K562 (cell line): ENCODE results near the gene PRRC2A. TPM values are rescaled to one million over a fixed set of nuclear protein-coding genes. Genes with fewer than 3 reads are reported as not detected.

Experiments
- ETS1 ChIP-seq: conservative IDR thresholded peaks from 2 replicates; pipeline ENCODE4 v1.6.1; 2011; ENCODE audit warnings: low read depth, mild to moderate bottlenecking, low read length; ENCODE audit not compliant: control insufficient read depth
- FOXO4 ChIP-seq: fragments of 450-650 bp; formaldehyde crosslinking; IDR thresholded peaks from 2 replicates; pipeline ENCODE4 v1.4.0; 2020; ENCODE audit warnings: mild to moderate bottlenecking, moderate library complexity
- GTF2E2 ChIP-seq: fragments of 200-800 bp; sonication (Bioruptor generic); IDR thresholded peaks from 2 replicates; pipeline ENCODE4 v1.6.1; 2016; ENCODE audit warnings: missing genetic modification characterization, missing compliant biosample characterization
- PRDM10 ChIP-seq: fragments of 450-650 bp; IDR thresholded peaks from 2 replicates; pipeline ENCODE4 v1.6.1; 2018; ENCODE audit not compliant: partially characterized antibody
- SP1 ChIP-seq: sonication (generic); formaldehyde crosslinking; IDR thresholded peaks from 2 replicates; pipeline ENCODE4 v1.8.1; 2022; ENCODE audit warnings: mild to moderate bottlenecking, missing genetic modification reagents
- STAT6 ChIP-seq: sonication (generic); formaldehyde crosslinking; IDR thresholded peaks from 2 replicates; pipeline ENCODE4 v1.8.1; 2023; ENCODE audit warnings: mild to moderate bottlenecking, missing genetic modification reagents
- U2AF2 ChIP-seq: fragments of 200-400 bp; formaldehyde crosslinking; optimal IDR thresholded peaks from 2 replicates; pipeline ENCODE3; 2017; ENCODE audit warnings: low read depth, mild to moderate bottlenecking, low read length
- ZBTB5 ChIP-seq: fragments of 450-650 bp; IDR thresholded peaks from 2 replicates; pipeline ENCODE4 v1.6.1; 2017; ENCODE audit warnings: antibody characterized with exemption
- ZNF449 ChIP-seq: fragments of 250-450 bp; sonication (Bioruptor Pico); IDR thresholded peaks from 2 replicates; pipeline ENCODE4 v1.8.0; 2022; ENCODE audit warnings: moderate library complexity, mild to moderate bottlenecking, inconsistent platforms
- polyA plus RNA-seq, 8 experiments: library from polyadenylated mRNA; depleted of rRNA in 4 of 8; stranded (reverse) in 5 of 8; unstranded in 3 of 8; fragments of >200 nt; fragmentation: Nextera tagmentation in 2 of 8; fragmentation: Illumina TruSeq in 1 of 8; extraction: Ambion mirVana in 2 of 8; extraction: Trizol in 1 of 8; gene quantifications; 2 replicates each; pipeline versions ENCODE4 v1.2.1 to v1.2.3, GENCODE V29; 2011 to 2014; ENCODE audit warnings: inconsistent platforms in 1 of 8, missing spikeins in 1 of 8
- total RNA-seq, 7 experiments: library from RNA; depleted of rRNA in 6 of 7; stranded (reverse); fragments of >200 nt in 6 of 7; fragmentation: Illumina TruSeq in 2 of 7; extraction: Trizol in 2 of 7; gene quantifications; 2 replicates each; pipeline versions ENCODE4 v1.2.1 to v1.2.3, GENCODE V29; 2011 to 2021; ENCODE audit warnings: low replicate concordance in 1 of 7

Gene PRRC2A
- total and polyA plus RNA-seq, 9 of the 15 experiments (the other 6 are each of a cell fraction or from before 2014, with no cell fraction given), result 1.0 to 332 (median 63.0) TPM

- no peak for TF ChIP-seq STAT6 (CRISPR knock-in tag)
- no peak for TF ChIP-seq GTF2E2
- TF ChIP-seq ZBTB5, result no peak
- TF ChIP-seq ZNF449 (CRISPR knock-in tag), result no peak
- no peak for TF ChIP-seq ETS1
- TF ChIP-seq PRDM10, result no peak
- TF ChIP-seq SP1 (CRISPR knock-in tag), result no peak
- TF ChIP-seq U2AF2, result no peak
- TF ChIP-seq FOXO4 (CRISPR knock-in tag), result no peak
These were observed 1.5 kb downstream of the PRRC2A start (continued) for GRCh38 chr6:31621991-31622390.
